22Rv1 (cell line): ENCODE measurements around the gene COMT.

Source experiments
- ZFX ChIP-seq: fragments of 450-650 bp; IDR thresholded peaks from 2 replicates; pipeline ENCODE4 v1.6.1; 2017; ENCODE audit warnings: antibody characterized with exemption, borderline replicate concordance
- TF ChIP-seq, protein P1 (sequence below): fragments of 450-650 bp; IDR thresholded peaks from 2 replicates; pipeline ENCODE4 v1.5.1; 2017; ENCODE audit warnings: mild to moderate bottlenecking

DNA sequence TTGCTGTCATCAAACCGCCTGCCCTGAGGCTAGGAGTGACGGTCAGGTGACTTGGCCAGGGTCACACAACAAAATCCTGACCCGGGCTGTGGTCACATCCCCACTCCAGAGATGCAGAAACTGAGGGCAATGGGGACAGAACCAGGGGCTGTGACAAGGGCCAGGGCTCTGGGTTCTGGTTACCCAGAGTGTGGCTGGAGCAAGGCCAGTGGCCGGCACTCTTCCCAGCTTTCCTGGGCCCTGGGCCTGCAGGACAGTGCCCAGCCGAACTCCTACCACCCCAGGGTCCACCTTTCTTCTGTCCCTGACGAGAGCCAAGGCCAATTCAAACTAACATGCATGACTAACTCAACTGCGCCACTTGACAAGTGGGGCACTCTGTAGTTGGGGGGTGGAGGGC is 39.2 kb downstream of the COMT start:
- TF ChIP-seq, protein P1, sequence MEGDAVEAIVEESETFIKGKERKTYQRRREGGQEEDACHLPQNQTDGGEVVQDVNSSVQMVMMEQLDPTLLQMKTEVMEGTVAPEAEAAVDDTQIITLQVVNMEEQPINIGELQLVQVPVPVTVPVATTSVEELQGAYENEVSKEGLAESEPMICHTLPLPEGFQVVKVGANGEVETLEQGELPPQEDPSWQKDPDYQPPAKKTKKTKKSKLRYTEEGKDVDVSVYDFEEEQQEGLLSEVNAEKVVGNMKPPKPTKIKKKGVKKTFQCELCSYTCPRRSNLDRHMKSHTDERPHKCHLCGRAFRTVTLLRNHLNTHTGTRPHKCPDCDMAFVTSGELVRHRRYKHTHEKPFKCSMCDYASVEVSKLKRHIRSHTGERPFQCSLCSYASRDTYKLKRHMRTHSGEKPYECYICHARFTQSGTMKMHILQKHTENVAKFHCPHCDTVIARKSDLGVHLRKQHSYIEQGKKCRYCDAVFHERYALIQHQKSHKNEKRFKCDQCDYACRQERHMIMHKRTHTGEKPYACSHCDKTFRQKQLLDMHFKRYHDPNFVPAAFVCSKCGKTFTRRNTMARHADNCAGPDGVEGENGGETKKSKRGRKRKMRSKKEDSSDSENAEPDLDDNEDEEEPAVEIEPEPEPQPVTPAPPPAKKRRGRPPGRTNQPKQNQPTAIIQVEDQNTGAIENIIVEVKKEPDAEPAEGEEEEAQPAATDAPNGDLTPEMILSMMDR, result no peak
- TF ChIP-seq ZFX, result no peak
